SIG-M5 treated with dmso at 0.1 percent for 504 hours (cell line): ENCODE measurements around the gene PILRB.
A peak's percentile ranks its signal among the peaks of the same experiment; 100 is the strongest.
"Not testable (repeated sequence)": the region's sequence is repeated elsewhere in the genome, so short reads cannot be mapped to it uniquely, and the experiment has no call there.

Experiments used
- DNase-seq: peaks from one replicate; lab custom pipeline; 2025; ENCODE audit not compliant: unreplicated experiment; lab: John Stamatoyannopoulos, UW

The PILRB gene

GRCh38 chr7:100373870-100374598 lies 16.1 kb downstream of the PILRB start:
- not testable (repeated sequence) for DNase-seq

- no peak for DNase-seq
These were observed 16.7 kb downstream of the PILRB start for GRCh38 chr7:100374601-100375000.

GRCh38 chr7:100376066-100376465 lies 18.1 kb downstream of the PILRB start:
- no peak for DNase-seq

GRCh38 chr7:100378114-100378755 lies 20.3 kb downstream of the PILRB start:
- no peak for DNase-seq

GRCh38 chr7:100380196-100380595 lies 22.3 kb downstream of the PILRB start:
- DNase-seq: peak; percentile 35

GRCh38 chr7:100381531-100382233 lies 23.8 kb downstream of the PILRB start:
- DNase-seq: not testable (repeated sequence)

GRCh38 chr7:100382234-100382853 lies 24.4 kb downstream of the PILRB start:
- not testable (repeated sequence) for DNase-seq

GRCh38 chr7:100384628-100385294 lies 26.8 kb downstream of the PILRB start:
- no peak for DNase-seq

GRCh38 chr7:100386940-100387339 lies 29.0 kb downstream of the PILRB start:
- DNase-seq: no peak

GRCh38 chr7:100387695-100388094 lies 29.8 kb downstream of the PILRB start:
- DNase-seq: no peak

GRCh38 chr7:100389437-100390088 lies 31.6 kb downstream of the PILRB start:
- no peak for DNase-seq

- DNase-seq: no peak
These were observed 32.5 kb downstream of the PILRB start for GRCh38 chr7:100390286-100391009.

- no peak for DNase-seq
These were observed 35.5 kb downstream of the PILRB start for GRCh38 chr7:100393233-100393905.

- no peak for DNase-seq
These were observed 36.2 kb downstream of the PILRB start for GRCh38 chr7:100394077-100394476.

GRCh38 chr7:100396421-100396982 lies 38.6 kb downstream of the PILRB start:
- DNase-seq: peak; percentile 96

GRCh38 chr7:100397315-100398081 lies 39.6 kb downstream of the PILRB start:
- no peak for DNase-seq

GRCh38 chr7:100398239-100398638 lies 40.3 kb downstream of the PILRB start:
- DNase-seq: no peak

- DNase-seq: no peak
These were observed 42.1 kb downstream of the PILRB start for GRCh38 chr7:100400041-100400440.
